Activated CD8-positive, alpha-beta memory T cell treated with anti-CD3 and anti-CD28 coated beads, Interleukin-2, amount 50 U/mL, for 1 hour (primary cell): ENCODE results near the gene EFEMP1.

Experiments used
- DNase-seq: peaks from one replicate; pipeline ENCODE4 v3.0.0-alpha.2; 2020; ENCODE audit errors: extremely low read depth

EFEMP1 gene

GRCh38 chr2:55934337-55934736 is 10.8 kb upstream of the EFEMP1 start:
- DNase-seq, result no peak

GRCh38 chr2:55932843-55933242 is 9.3 kb upstream of the EFEMP1 start:
- DNase-seq, result no peak

DNA sequence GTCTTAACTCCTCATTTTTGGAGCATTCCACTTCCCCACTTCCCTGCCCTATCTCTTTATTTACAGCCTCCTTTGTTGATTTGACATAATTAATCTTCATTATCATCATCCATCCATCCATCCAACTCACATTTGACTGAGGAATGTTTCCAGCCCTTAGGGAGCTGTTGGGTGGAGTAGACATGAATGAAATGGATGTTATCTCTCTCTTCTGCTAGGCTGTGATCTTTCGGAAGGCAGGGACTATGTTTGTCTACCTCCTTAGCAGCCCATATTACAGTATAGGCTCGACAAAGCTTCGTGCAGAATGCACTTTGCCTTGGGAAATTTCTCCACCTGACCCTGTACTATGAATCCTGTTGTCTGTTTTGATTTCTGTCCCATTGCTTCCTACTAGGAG is 7.7 kb upstream of the EFEMP1 start:
- DNase-seq, result no peak

- no peak for DNase-seq
Observed at GRCh38 chr2:55929476-55929875, 5.9 kb upstream of the EFEMP1 start.

GRCh38 chr2:55926974-55927373 is 3.4 kb upstream of the EFEMP1 start:
- DNase-seq, result no peak

- no peak for DNase-seq
Observed at GRCh38 chr2:55926246-55926645, 2.7 kb upstream of the EFEMP1 start.

GRCh38 chr2:55923982-55924321 is 370 bp upstream of the EFEMP1 start:
- no peak for DNase-seq

DNA sequence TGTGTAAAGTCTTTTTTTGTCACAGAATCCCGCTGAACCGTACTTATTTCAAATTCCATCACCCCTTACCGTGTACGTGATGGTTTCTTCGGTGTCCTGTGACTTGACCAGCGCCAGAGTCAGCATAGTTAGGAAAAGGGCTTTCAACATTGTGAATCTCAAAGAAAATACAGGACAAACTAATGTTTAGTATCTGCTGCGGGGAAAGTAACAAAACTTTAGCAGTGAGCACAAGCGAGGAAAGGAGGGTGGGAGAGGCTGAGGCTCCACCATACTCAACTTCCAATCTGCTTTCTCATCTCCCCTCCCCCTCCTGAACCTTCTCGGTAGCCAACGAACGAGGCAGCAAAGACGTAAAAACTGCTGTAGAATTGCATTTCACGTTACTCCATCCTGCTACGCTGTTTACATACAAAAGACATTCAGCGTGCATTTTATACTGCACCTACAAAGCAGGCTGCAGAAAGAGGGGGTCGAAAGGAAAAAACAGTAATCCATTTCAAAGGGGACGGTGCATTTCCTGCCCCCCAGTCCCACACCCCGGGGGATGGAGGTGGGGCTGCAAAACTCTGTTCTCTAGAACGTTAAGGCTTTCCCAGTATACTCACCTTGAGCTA is 1.2 kb downstream of the EFEMP1 start:
- DNase-seq, result no peak

- DNase-seq, result no peak
Observed at GRCh38 chr2:55919574-55919973, 4.0 kb downstream of the EFEMP1 start.

DNA sequence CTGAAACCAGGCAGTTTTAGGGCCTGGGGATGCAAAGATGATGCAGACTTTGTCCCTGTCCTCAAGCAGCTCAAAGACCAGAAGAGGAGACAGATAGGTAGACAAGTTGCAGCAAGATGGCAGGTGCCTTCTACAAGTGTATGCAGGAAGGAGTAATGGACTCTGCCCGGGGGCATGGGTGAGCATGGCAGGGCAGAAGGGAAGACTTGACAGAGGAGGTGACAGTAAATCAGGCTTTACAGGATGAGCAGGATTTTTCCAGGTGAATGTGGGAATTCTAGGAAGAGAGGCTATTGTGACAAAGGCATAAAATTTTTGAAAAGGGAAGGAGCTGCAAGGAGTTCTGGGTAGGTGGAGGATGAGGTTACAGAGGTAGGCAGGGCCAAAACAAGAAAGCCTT is 4.7 kb downstream of the EFEMP1 start:
- no peak for DNase-seq

GRCh38 chr2:55917713-55918390 is 5.7 kb downstream of the EFEMP1 start:
- no peak for DNase-seq

DNA sequence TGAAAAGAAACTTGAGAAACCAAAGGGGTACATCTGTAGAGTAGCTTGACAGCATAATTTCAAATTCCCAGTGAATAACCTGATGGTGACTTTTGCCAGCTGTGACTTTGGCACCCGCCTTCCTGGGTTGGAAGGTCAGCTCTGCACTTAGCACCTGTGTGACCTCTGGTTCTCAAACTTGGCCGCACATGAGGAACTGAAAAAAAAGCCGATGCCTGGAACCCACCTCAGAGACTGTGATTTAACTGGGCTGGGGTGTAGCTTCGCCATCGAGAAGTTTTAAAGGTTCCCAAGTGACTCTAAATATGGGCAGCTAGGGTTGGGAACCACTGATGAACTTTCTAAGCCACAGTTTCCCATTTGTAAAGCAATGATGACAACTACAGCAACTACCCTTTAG is 6.5 kb downstream of the EFEMP1 start:
- DNase-seq, result no peak

- no peak for DNase-seq
Observed at GRCh38 chr2:55916473-55917049, 7.0 kb downstream of the EFEMP1 start.

DNA sequence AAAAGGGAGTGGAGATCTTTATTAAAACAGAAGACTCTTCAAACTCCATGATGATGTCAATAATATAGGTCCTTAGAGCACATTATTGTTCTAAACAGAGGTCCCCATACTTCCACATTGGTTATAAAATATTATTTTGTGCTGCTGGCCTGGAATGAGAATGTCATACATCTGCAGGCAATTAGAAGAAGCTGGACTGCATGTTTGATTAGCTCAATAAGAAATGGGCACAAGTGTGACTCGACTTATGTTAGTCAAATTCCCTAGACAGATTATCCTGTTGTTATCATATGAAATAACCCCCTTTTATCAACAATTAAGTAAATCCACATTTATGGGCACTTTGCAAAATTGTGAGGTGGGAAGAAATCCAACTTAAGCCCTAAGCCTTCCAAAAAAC is 8.8 kb downstream of the EFEMP1 start:
- DNase-seq, result no peak

DNA sequence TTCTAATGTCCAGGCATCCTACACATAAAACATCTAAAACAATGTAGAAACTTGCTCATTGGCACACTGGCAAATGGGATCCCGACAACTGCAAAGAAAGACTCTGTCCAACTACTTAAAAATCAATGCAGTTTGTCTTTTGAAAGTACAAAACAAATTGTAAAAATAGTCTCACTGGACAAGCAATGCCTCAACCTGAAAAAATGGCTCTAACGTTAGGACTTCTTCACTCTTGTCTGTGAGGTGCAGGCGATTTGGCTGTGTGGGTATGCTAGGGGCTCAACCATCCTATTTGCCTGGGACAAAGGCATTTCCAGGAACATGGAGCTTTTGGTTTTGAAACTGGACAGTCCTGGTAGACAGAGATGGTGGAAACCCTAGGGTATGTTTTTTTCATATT is 10.7 kb downstream of the EFEMP1 start:
- DNase-seq, result no peak

DNA sequence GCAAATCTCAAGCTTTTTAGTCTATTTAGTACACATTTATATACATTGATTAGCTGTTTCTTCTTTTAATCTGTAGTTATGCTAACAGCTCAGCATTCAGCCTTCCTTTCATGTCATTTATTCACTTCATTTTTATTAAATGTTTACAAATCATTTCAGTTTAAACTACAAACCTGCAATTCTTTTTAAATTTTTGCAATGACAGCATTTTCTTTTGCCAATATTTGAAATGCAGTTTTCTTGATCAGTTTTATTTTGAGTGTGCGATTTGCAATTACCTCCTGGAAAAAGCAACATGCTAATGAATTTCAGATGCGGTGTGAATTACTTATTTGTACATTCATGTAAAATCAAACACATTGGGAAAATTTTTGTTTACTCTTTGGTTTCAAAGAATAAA is 13.5 kb downstream of the EFEMP1 start:
- no peak for DNase-seq

GRCh38 chr2:55907686-55908085 is 15.9 kb downstream of the EFEMP1 start:
- no peak for DNase-seq

DNA sequence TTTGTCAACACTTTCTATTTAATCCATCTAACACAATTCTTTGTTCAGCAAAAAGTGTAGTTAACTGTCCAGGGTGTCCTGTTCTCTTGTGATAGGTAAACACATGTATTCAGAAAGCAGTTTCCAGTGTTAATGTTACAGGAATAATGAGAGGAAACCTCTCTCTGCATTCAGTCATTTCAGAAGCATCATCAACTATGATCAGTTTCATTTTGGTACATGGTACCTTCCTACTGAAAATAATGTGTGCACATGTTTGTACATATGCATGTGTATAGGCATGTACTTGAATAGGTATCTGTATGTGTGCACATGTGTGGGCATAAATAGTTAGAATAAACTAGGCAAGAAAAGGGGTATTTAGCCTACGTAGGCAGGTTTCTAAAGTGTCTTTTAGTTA is 16.6 kb downstream of the EFEMP1 start:
- no peak for DNase-seq

- no peak for DNase-seq
Observed at GRCh38 chr2:55903727-55904126, 19.9 kb downstream of the EFEMP1 start.

DNA sequence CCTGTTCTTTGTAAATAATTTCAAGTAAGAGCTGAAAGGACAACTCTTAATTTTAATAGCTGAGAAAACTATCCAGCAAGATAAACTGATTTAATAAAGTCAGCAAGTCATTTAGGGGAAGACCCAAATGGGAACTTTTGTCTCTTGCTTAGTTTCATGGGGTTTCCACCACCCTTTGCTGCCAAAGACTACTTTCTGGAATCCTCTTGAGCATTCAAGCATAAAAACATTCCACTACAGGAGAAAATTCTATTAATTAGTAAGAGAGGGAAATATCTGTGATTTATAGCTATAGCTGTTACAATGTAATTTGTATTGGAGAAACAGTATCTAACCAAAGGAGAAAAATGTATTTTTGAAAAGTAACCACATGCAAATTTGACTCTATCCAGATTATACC is 20.6 kb downstream of the EFEMP1 start:
- DNase-seq, result no peak

- DNase-seq, result no peak
Observed at GRCh38 chr2:55902429-55902828, 21.2 kb downstream of the EFEMP1 start.

DNA sequence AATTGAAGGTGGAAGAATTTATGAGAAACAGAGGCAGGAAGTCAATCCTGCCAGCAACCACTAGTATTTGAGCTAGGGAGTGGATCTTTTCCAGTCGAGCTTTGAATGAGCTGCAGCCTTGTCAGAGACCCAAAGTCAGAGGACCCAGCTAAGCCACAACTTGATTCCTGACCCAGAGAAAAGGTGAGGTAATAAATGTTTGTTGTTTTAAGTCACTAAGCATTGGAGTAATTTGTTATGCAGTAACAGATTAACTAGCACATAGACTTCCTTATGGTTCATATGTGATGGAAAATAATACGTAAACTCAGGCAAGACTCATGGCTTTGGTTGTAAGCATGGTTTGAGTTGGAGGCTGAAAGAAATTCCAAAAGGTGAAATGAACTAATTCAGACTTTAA is 21.6 kb downstream of the EFEMP1 start:
- DNase-seq, result no peak

DNA sequence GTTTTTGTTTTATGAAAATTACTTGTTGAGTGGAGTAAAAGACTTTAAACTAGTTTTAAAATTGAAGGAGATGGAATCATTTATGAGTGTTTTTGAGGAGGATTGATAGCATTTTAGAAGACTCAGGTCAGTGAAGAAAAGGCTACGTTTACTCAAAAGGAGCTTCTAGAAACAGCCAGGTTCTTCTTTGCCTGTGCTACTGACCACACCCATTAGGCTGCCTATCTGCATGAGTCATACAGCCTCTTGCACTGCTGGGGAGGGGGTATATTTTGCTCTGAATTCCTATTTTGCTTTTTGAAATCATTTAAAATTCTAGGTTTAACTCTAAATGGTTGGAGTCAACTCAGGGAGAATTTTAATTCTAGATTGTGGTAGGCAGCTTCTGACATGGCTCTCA is 22.3 kb downstream of the EFEMP1 start:
- DNase-seq, result no peak

DNA sequence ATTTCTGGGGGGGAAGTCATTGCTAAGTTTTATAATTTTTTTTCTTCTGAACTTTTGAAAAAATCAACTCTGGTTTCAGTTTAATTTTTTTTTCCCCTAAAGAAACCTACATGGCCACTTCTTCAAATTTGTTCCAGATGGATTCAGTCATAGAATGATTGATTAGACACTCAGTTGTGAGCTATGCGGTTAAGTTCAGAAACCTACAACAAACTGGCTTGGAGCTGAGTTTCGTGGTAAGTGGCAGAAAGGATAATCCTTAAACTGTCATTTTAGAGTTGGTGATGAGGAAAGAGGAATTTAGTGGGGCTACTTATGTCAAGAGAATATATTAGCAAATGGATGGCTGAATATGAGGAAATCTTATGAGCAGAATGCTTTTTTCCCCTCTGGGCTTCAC is 23.7 kb downstream of the EFEMP1 start:
- DNase-seq, result no peak
